Measurements from ENCODE around the gene CNIH2.
"Not testable (repeated sequence)": the region's sequence is repeated elsewhere in the genome, so short reads cannot be mapped to it uniquely, and the experiment has no call there.

CNIH2 gene

DNA sequence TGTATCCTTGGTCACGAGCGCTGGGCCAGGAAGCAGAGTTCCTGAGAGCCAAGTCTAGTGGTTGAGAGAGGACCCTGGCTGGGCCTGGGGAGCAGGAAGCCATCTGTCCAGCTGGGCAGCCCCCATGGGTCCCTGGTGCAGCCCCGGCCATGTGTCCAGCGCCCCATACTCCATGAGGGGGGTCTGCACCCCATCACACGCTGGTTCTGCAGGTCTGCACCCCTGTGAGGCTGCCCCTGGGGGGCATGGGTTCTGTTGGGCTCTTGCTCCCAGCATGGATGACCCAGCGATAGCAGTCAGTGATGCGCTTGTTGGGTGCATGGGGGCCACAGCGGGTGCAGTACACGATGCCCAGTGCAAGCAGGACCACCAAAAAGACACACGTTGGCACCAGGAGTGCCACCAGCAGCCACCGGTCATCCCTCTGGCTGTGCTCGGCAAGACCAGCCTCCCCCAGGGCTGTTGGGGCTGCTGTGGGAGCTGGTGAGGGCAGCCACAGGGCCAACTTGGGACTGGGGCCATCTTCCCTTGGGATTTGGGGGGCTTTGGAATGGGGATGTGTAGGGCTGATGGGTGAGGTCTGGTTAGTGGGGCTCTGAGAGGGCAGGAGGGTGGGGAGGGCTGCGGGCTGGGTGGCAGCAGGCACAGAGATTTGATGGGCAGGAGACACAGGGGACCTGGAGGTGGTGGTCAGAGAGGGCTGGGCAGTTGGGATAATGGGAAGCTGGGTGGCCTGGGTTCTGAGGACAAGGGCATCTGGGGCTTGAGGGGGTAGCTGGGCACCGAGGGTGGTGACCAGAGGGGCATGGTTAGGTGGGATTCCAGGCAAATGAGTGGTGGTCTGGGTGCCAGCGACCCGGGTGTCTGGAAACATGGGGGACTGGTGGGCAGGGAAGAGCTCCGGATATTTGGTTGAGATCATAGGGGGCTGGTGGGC, 36.9 kb downstream of the CNIH2 start:
- no peak for DNase-seq (ENCODE audit: low read depth, low spot score)

DNA sequence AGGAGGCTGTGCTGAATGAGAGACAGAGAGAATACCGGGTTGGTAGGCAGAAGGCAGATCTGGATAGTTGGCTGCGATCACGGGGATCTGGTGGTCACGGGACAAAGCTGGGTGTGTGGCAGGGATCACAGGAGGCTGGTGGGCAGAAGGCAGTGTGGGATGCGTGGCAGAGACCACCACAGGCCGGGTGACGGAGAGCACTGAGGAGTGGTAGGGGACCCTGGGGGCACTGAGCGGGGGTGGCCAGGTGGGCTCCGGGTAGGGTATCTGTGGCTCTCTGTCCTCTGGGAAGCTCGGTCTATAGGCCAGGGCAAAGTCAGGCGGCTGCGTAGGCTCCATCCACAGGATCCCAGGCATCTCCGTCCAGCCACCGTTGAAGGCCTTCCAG, 37.5 kb downstream of the CNIH2 start:
- no peak for DNase-seq (ENCODE audit: low read depth, low spot score)

DNA sequence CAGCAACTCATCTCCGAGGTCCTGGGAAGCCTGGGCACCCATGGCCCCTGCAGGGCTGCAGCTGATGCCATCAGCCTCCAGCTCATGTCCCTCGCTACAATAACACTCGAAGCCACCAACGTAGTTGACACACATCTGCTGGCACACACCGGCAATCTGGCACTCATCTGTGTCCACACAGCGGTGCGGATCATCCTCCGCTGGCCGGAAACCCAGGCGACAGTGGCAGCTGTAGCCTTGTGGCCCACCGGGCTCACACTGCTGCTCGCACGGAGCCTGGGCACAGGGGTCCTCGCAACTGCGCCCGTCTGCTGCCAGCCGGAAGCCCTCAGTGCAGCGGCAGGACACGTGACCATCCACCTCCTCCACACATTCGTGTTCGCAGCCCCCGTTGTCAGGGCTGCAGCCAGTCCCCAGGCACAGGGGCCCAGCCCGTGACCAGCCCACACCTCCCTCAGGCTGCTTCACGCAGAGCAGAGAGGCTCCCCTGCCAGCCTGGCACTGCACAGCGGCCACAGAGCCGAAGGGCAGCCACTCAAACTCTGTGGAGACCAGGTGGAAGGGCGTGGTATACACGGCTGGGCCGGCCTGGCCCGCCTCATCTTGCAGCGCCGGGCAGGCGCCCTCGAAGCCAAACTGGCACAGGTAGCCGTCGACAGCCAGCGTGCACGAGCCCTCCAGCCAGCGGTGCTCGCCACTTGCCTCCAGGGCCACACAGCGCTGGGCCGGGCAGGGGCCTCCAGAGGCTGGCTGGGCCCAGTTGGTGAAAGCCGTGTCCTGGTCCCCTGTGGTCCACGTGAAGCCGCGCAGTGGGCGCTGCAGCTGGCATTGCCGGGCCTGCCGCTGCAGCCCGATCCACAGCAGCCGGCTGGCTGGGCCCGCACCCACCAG, 38.2 kb downstream of the CNIH2 start:
- no peak for DNase-seq (ENCODE audit: low read depth, low spot score)

DNA sequence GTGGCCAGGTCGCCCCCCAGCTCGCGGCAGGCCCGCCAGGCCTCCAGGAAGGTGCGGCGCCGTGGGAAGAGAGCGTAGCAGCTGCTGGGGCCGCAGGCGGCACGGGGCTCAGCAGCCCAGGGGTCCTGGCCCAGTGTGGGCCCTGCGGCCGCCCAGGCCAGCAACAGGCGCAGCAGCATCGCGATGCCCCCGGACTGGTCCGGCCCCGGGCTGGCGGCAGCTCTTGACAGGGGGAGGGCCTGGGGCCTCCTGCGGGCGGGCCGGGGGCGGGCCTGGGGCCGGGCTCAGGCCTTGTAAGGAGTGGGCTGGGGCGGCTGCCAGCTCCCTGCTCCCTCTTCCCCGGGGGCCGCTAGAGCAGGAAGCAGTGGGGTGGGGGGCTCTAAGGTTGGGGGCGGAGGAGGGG, 38.9 kb downstream of the CNIH2 start, which contains the start of gene CD248:
Gene CD248, minus strand, starts transcription at position 196 of the 403 bp plus-strand sequence. Its CDS starts 17 bp downstream, at position 179.
- no peak for DNase-seq (ENCODE audit: low read depth, low spot score)

DNA sequence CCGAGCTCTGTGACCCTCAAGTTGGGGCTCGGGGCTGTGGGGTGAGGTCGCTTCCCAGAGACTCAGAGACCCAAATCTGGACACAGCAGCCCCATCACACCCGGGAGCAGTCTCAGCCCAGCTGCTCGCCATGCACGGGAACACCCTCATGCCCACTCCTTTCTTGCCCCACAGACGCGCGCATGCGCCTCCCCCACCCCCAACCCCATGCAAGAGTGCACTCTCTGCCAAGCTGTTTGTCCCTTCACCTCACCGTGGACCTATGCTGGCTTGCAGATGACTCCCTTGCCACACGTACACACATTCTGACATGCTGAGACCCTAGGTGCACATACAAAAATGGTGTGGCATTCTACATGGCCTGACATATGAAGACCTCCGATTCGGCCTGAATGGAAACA, 39.3 kb downstream of the CNIH2 start:
- peak; percentile 59 for DNase-seq (ENCODE audit: low read depth, low spot score)

DNA sequence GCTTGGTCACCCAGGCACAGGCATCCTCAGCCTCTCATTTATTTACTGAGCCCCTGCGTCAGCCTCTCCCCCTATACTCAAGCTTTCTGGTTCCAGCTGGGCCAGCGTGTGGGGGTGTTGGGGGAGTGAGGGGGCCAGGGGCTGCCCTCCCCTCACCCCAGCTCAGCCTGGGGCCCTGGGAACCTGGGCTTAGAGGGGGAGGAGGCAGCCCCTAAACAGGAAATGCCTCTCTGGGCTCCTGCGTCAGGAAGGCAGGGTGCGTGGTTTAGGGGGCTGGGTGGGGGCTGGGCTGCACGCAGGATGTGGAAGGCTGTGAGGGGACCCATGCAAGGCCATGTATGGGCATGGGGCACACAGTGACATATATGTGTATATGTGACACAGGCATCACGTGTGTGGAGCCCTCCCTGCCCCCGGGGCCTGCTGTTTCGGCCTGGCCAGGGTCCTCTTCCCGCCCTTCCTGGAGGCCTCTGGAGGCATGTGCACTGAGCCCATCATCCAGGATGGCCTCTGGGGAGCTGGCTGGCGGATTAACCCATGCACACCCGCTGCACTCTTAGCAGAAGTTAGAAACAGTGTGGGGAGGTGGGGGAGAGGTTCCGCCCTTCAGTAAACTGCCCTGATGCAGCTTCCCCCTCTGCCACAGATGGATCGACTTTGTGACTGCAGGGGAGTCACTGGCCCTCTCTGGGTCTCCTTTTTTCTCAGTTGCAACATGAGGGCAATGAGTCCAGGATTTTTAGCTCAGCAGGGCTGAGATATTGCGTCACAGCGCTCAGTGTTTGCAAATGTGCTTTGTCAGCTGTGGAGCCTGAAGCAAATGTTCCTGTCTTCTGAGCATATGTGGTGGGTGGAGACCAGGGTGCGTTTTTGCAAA, 40.0 kb downstream of the CNIH2 start:
- DNase-seq (ENCODE audit: low read depth, low spot score) = peak; percentile 85

DNA sequence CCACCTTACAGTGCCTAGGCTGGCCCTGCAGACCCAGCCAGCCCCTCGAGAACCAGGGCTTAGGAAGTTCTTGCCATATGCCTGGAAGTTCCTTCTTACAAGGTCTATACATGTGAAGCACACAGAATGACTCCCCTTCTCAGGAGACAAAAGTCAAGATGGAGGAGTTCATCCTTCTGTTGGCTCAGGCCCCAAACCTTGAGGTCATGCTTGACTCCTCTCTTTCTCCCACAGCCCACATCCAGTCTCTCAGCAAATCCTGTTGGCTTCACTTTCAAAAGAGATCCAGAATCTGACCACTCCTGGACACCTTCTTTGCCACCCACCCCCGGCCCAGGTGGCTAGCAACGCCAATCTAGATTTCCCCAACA, 40.6 kb downstream of the CNIH2 start:
- no peak for DNase-seq (ENCODE audit: low read depth, low spot score)

DNA sequence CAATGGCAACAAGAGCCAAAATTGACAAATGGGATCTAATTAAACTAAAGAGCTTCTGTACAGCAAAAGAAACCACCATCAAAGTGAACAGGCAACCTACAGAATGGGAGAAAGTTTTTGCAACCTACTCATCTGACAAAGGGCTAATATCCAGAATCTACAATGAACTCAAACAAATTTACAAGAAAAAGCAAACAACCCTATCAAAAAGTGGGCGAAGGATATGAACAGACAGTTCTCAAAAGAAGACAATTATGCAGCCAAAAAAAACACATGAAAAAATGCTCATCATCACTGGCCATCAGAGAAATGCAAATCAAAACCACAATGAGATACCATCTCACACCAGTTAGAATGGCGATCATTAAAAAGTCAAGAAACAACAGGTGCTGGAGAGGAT, 42.3 kb downstream of the CNIH2 start:
- DNase-seq (ENCODE audit: low read depth, low spot score) = not testable (repeated sequence)

DNA sequence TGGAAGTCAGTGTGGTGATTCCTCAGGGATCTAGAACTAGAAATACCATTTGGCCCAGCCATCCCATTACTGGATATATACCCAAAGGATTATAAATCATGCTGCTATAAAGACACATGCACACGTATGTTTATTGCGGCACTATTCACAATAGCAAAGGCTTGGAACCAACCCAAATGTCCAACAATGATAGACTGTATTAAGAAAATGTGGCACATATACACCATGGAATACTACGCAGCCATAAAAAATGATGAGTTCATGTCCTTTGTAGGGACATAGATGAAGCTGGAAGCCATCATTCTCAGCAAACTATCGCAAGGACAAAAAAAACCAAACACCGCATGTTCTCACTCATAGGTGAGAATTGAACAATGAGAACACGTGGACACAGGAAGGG, 42.8 kb downstream of the CNIH2 start:
- DNase-seq (ENCODE audit: low read depth, low spot score) = not testable (repeated sequence)

DNA sequence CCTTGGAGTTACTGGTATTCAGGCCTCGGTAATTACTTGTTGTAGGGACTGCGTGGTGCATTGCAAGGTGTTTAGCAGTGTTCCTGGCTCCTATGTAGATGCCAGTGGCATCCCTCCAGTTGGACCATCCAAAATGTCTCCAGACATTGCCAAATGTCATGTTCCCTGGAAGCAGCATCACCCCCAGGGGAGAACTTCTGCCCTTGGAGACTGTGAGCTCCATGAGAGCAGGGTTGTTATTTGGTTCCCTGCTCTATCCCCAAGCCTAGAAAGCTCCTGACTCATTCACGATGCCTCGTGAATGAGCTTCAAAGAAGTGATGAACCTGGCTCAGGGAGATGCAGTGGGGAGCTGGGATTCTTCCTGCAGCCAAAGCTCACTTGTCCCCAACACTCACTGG, 43.6 kb downstream of the CNIH2 start:
- no peak for DNase-seq (ENCODE audit: low read depth, low spot score)

DNA sequence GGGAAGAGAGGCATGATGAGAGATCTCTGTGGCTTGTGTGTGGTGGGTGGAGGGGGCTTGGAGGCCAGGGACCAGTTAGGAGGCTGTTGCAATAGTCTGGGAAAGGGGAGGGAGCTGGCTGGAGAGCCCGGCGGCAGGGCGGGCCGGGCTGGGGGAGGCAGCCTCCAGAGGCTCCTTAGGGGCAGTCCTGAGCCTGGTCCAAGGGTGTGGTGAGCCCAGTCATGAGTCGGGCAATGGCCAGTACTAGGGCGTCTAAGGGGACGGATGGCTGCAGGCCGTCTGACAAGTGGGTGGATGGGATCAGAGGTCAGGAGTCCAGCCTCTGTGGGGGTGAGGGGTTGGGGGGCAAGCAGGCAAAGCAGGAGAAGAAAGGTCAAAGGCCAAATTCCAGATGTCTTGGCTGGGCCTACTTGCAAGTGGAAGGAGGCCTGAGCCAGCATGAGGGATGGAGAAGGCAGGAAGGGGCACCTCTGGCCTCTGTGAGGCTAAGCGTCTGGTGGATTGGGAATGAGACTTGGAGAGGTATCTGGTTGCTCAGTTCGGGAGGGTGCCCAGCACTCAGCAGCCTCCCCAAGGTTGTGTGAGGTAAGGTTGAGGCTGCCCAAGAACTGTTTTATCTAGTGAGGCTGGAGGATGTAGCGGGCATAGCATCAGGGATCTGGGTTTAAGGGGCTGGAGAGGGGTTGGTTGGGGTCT, 44.9 kb downstream of the CNIH2 start:
- no peak for DNase-seq (ENCODE audit: low read depth, low spot score)

DNA sequence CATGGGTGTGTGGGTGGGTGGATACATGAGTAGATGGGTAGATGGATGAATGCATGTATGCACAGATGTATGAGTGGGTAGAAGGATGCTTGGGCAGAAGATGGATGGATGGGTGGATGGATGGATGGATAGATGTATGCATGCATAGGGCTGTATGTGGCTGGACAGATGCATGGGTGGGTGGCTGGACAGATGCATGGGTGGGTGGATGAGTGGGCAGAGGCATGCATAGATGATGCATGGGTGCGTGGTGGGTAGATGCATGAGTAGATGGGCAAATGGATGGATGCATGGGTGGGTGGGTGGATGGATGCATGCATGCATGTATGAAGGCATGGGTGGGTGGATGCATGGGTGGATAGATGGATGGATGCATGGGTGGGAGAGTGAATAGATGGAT, 45.7 kb downstream of the CNIH2 start:
- DNase-seq (ENCODE audit: low read depth, low spot score) = no peak

DNA sequence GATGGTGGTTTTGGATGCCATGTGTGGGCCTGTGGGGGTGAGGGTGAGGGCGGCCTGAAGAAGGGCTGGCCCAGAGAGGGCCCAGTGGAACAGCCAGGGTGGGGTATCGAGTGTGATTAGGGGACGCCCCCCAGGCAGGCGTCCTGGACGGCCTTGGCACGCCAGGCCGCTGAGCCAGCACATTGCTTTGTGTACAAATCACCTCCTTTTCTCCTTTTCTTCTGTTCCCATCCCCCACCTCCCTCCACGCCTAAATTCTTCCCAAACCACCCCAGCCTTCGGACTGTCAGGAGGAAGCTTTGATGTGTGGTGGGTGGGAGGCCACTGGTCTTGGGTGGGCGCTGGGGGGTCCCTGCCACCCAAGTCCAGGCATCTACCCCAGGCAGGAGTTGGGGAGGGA, 46.7 kb downstream of the CNIH2 start:
- no peak for DNase-seq (ENCODE audit: low read depth, low spot score)

DNA sequence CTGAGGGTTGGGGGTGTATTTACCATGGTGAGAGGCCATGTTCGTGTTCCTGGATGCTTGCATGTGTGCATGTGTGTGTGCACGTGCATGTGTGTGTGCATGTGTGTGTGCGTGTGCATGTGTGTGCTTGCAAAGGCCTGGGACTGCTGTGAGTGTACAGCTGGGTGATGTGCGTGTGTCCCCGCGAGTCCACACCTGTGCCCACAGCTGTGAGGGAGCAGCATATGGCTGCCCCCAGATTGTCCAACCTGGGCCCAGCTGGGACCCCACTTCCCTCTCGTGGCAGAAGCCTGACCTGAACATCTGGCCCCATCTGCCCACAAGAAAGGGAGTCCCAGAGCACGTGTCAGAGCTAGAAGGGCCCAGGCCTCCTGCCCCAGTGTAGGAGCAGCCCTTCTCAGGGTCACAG, 47.3 kb downstream of the CNIH2 start:
- no peak for DNase-seq (ENCODE audit: low read depth, low spot score)

DNA sequence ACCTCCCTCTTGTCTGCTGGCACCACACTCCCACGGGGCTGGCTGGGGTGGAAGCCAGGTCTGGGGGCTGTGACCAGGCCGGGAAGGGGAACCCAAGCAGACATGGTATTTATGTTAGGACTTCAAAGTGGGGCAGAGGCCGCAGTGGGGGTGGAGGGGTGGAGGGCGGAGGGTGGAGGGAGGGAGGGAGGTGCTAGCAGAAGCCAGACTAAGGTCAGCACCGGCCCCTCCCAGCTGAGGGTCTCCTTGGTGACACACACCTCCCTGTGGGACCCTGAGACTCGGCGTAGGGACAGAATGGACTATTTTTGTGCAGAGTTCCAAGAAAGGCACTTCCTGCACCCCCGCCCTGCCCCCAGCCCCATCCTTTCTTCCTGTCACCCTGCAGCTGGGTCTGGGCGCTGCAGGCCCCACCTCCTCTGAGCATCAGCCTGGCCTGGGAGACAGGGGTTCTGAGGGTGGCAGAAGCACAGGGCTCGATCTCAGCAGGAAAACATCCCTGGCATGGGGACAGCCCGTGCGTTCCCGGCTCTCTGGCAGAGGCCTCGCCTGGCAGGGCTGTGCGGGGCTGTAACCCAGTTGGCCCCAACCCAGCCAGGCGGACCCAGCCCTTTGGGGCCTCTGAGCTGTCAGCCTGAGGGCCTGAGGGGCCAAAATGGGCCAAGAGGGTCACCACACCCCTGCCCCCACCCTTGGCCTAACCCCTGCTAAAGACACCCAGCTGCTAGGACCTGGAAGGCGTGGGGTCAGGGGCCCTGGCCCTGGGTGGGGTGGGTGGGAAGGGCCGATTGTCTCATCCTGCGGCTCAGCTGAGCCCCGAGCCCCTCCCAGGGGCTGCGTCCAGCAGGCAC, 48.5 kb downstream of the CNIH2 start:
- DNase-seq (ENCODE audit: low read depth, low spot score) = no peak

DNA sequence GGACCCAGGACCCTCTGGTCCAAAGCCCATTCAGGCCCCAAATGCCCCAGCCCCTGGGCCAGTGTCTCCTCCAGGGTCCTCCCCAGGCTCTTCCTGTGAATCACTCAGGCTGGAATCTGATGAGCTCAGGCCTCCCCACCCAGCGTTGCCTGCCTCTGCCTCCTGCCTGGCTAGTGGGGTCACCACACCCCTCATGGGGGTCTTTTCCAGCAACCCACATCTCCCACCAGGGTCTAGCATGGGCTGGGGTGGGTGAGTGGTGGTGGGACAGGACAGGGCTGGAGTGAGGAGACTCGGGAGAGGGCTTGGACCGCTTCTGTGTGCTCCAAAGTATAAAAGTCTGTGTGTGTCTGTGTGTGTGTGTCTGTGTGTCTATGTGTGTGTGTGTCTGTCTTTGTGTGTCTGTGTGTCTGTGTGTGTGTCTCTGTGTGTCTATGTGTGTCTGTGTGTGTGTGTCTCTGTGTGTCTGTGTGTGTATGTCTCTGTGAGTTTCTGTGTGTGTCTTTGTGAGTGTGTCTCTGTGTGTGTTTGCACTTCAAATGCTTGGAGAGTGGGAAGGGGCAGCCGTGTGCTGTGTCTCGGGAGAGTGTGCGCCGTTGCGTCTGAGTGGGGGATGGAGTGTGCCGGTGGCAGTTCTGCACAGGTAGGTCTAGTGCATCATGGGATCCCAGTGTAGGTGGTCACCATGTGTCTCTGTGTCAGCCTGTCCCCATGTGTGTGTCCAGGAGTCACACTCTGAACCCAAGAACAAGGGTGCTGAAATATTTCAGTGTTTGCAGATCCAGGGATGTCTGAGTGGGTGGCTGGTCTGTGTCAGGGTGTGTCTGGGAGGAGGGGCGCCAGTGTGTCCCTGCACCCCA, 49.4 kb downstream of the CNIH2 start:
- DNase-seq (ENCODE audit: low read depth, low spot score) = no peak

DNA sequence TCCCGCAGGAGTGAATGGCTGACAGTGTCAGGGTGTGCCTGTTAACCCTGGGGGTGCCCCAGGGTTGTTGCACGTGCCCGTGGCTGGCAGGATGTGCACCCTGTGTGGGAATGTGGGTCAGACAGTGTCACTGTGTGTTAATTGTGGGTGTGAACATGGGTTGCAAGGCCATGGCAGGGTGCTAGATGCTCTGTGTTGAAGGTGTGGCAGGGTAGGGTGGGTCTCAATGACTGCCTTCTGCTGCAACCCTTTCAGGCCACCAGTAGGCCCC, 50.0 kb downstream of the CNIH2 start:
- no peak for DNase-seq (ENCODE audit: low read depth, low spot score)

DNA sequence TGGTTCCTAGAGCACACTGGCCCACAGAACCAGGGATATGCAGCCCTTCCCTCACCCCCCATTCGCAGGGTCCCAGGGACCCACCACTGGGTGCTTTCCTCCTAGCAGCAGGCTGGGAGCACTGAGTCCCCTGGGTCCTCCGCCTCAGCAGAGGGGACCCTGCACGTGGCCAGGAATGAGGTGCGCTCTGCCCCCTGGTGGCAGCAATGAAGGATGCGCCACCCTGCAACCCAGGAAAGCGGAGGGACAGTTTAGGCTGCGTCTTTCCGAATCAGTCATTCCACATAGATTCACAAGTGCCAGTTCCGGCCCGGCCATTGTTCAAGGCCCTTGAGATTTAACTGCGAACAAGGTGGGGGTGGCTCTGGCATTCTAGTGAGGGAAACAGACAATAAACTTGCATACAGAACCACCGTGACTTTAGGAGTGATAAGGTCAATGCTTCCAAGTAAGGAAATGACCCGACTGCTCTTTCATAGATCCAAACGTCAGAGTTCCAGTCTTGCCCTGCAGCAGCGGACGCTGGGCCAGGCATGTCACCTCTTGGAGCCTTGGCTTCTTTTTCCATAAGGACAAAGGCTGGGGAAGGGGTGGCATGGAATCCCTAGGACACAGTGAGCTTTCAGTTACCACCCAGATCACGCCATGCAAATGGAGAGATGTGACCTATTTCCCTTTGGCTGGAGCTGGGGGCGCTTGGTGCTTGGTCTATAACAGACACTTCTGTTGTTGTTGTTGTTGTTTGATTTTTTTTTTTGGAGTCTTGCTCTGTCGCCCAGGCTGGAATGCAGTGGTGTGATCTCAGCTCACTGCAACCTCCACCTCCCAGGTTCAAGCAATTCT, 50.5 kb downstream of the CNIH2 start:
- DNase-seq (ENCODE audit: low read depth, low spot score) = no peak

Data from brain pericyte (primary cell).